Retinal pigment epithelial cell (primary cell): ENCODE measurements around the gene MFAP2.

Experiments used
- DNase-seq: peaks from one replicate; pipeline ENCODE4 v3.0.0-alpha.2; 2010; ENCODE audit warnings: low read depth
- H3K4me3 ChIP-seq: 2 replicates; pipeline ENCODE4 v1.5.1; 2011; ENCODE audit warnings: mild to moderate bottlenecking, low read length, control low read depth, moderate library complexity
- CTCF ChIP-seq: conservative IDR thresholded peaks from 2 replicates; pipeline ENCODE4 v1.5.1; 2011; ENCODE audit warnings: low read depth, low read length, control low read depth, inconsistent platforms

The MFAP2 gene

DNA sequence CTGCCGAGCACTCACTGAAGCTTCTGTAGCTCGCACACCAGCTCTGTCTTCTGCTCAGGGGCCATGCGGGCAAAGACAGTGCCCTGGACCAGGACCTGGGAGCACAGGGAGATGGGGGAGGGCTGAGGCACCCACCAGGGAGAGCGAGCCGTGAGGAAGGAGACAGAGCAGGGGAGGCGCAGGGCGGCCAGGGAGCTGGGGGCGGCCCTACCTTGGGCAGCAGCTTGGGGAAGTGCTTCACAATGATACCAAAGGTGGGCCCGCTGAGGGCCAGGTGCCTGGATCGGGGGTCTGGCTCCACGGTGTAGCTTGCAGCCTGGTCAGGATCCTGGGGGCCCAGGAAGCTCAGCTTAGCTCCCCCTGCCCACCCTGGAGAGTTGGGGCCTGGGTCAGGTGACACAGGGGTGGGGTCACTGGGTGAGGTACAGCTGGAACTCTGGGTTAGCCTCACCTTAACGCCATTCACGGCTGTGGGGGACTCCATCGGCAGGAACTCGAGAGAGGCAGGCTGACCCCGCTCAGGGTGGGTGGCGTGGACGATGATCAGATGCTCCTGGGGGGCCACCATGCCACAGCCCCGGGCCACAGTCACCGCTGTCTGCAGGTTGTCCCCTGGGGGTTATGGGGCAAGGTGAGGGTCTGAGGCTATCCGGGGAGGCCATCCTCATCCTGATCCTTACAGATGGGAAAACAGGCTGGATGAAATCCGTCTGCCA, 9.4 kb upstream of the MFAP2 start:
- TF ChIP-seq CTCF = no peak
- H3K4me3 ChIP-seq = no peak overlapping the region
- no peak for DNase-seq

- DNase-seq = no peak
- TF ChIP-seq CTCF = no peak
- no peak overlapping the region for H3K4me3 ChIP-seq
These were observed 7.8 kb upstream of the MFAP2 start for GRCh38 chr1:16988210-16988609.

DNA sequence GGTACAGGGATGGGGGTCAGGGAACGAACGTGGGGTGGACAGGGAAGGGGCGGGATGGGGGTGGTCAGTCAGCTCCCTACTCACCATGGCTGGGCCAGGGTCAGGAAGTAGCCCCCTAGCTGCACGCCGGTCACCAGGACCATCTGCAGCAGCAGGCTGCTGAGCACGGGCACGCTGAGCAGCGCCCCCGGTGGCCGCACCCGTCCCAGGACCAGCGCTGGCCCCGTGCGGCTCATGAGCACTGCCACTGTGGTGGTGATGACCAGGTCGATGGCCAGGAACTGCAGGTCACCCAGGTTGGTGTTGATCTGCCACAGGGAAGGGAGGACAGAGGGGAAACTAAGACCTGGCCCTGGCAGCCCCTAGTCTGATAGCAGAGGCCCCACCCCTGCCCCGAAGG, 6.5 kb upstream of the MFAP2 start:
- no peak for DNase-seq
- no peak overlapping the region for H3K4me3 ChIP-seq
- TF ChIP-seq CTCF = peak; percentile 46

GRCh38 chr1:16986560-16986959, 6.1 kb upstream of the MFAP2 start:
- no peak for DNase-seq
- TF ChIP-seq CTCF = no peak
- H3K4me3 ChIP-seq = no peak overlapping the region

- no peak for DNase-seq
- no peak for TF ChIP-seq CTCF
- H3K4me3 ChIP-seq = no peak overlapping the region
These were observed 5.7 kb upstream of the MFAP2 start for GRCh38 chr1:16986113-16986512.

- DNase-seq = peak; percentile 42
- no peak for TF ChIP-seq CTCF
- no peak overlapping the region for H3K4me3 ChIP-seq
These were observed 4.3 kb upstream of the MFAP2 start for GRCh38 chr1:16984717-16985116.

DNA sequence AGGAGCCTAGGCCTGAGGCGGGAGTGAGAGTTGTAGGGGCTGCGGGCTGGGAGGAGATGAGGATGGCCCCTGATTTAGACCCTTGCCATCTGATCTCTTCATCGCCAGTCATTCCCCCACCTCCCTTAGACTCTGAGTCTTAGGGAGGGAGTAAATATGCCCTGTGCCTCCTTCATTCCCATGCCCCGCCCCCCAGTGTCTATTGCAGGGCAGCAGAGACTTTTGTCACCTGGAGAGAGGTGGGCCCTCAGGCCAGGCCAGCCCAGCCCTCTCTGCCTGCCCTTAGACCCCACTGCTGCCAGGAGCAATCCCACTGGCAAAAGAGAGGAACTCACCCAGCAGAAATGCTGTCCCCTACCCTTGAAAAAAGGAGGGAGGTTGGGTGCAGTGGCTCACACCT, 3.2 kb upstream of the MFAP2 start:
- no peak for TF ChIP-seq CTCF
- DNase-seq = no peak
- no peak overlapping the region for H3K4me3 ChIP-seq
